GM21576 (cell line): ENCODE data around the gene ACOT6.
A peak's percentile ranks its signal among the peaks of the same experiment; 100 is the strongest.
"Not testable (repeated sequence)": the region's sequence is repeated elsewhere in the genome, so short reads cannot be mapped to it uniquely, and the experiment has no call there.

Source experiments
- ATAC-seq: cut with Tn5 transposase; IDR thresholded peaks from one replicate; pipeline ENCODE4 v1.9.1; 2021; ENCODE audit warnings: mild to moderate bottlenecking, moderate library complexity; ENCODE audit not compliant: unreplicated experiment

Gene ACOT6

GRCh38 chr14:73644531-73645247 lies 32.4 kb downstream of the ACOT6 start, which contains the start of gene DNAL1:
TSS of gene DNAL1 (plus strand) at chr14:73644986. CDS start at chr14:73645040, 54 bp downstream.
- ATAC-seq, result peak; percentile 93

- ATAC-seq, result no peak
Observed at GRCh38 chr14:73645248-73645610, 32.9 kb downstream of the ACOT6 start.

DNA sequence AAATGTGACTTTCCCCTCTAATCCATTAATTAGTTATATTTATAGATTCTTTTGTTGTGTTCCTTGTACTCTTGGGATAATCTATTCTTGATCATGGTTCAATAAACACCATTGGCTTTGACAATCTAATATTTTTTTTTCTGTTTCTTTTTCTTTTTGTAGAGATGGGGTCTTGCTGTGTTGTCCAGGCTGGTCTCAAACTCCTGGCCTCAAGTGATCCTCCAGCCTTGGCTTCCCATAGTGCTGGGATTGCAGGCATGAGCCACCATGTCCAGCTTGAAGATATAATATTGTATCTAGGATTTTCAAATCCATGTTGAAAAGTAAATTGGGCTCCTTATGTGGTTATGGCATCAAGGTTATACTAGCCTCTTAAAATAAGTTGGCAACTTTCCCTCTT lies 38.7 kb downstream of the ACOT6 start:
- no peak for ATAC-seq

DNA sequence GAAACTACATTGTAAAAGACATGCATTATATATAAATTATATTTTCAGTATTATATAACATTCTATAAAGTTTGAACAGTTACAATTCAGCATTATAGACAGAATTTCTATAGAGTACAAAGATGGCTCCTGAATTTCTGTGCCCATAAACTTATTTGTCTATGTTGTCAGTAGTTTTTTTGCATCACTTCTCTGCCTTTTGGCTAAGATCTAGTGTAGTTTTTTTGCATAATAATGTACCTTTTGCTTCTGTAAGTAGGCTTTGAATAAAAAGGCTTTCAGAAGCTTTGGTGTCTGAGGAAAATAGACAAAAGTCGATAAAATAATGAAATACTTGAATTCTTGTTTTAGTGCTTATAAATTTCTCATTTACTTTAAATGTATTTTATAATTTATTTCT lies 43.5 kb downstream of the ACOT6 start:
- no peak for ATAC-seq

DNA sequence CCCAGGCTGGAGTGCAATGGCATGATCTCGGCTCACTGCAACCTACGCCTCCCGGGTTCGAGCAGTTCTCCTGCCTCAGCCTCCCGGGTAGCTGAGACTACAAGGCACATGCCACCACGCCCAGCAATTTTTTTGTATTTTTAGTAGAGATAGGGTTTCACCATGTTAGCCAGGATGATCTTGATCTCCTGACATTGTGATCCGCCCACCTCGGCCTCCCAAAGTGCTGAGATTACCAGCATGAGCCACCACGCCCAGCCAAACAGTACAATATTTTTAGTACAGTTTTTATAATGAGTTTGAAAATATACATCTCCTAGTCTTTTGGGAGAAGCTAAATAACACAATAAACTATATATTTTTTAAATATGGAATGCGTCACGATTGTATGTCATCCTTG lies 46.9 kb downstream of the ACOT6 start:
- not testable (repeated sequence) for ATAC-seq

GRCh38 chr14:73660511-73660910 lies 48.2 kb downstream of the ACOT6 start:
- no peak for ATAC-seq

- ATAC-seq, result no peak
Observed at GRCh38 chr14:73661872-73662271, 49.6 kb downstream of the ACOT6 start.

- no peak for ATAC-seq
Observed at GRCh38 chr14:73662487-73662943, 50.2 kb downstream of the ACOT6 start.

DNA sequence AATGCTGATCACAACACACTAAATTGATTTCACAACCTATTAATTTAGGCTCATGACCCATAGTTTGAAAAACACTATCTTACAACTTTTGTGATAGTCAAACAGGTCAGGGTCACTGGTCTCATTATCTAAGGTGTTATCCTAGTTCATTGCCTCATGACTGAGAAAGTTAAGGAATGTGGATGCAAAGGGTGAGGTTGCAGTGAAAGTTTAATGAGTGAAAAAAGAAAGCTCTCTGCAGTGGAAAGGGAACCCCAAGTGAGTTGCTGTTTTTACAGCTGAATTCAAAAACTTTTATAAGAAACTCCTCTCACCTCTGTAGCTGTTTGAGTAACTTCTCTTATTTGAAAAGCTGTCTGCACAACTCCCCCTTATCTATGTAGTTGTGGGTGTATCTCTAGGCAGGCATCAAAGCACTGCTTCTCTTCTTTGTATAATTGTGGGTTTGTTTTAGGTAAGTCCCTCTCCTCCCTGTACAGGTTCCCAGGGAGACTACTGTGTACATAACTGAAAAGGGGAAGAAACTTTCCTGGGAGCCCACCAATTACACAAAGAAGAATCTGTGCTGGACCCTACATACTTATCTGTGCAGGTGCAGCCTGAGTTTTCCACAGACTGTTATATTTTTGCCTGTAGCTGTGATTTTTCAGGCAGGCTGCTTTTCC lies 51.4 kb downstream of the ACOT6 start:
- no peak for ATAC-seq

DNA sequence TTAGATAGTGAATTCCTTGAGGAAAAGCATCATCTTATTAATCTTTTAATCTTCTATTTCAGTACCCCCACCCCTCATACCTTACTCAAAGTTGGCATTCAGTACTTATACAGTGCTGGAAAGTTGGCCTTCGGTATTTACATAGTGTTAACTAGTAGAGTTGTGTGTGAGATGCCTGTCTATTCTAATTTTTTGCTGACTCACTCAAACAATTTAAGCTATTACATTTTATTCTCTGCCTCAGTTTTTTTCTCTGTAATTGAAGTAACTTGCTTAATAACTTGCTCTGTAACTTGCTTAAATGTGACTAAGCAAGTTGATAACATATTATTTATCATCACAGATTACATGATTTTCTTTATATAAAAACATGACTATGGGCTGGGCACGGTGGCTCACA lies 52.8 kb downstream of the ACOT6 start:
- no peak for ATAC-seq

- ATAC-seq, result no peak
Observed at GRCh38 chr14:73666583-73666982, 54.3 kb downstream of the ACOT6 start.

- no peak for ATAC-seq
Observed at GRCh38 chr14:73667854-73668253, 55.5 kb downstream of the ACOT6 start.
